ENCODE data around the gene RAB42.

- TF ChIP-seq CTCF (conservative IDR thresholded peaks at IDR 0.05; ENCODE audit: low read length): no peak
- no peak for TF ChIP-seq EZH2phosphoT487 (IDR thresholded peaks at IDR 0.05; ENCODE audit: borderline replicate concordance)
These were observed 31.2 kb upstream of the RAB42 start for GRCh38 chr1:28560886-28561285.

Data from Loucy (cell line).